COR-L47 (cell line): ENCODE measurements around the gene BPI.
"Not testable (repeated sequence)": the region's sequence is repeated elsewhere in the genome, so short reads cannot be mapped to it uniquely, and the experiment has no call there.

Source experiments
- DNase-seq: peaks from one replicate; lab custom pipeline; 2025; lab: John Stamatoyannopoulos, UW

BPI gene

DNA sequence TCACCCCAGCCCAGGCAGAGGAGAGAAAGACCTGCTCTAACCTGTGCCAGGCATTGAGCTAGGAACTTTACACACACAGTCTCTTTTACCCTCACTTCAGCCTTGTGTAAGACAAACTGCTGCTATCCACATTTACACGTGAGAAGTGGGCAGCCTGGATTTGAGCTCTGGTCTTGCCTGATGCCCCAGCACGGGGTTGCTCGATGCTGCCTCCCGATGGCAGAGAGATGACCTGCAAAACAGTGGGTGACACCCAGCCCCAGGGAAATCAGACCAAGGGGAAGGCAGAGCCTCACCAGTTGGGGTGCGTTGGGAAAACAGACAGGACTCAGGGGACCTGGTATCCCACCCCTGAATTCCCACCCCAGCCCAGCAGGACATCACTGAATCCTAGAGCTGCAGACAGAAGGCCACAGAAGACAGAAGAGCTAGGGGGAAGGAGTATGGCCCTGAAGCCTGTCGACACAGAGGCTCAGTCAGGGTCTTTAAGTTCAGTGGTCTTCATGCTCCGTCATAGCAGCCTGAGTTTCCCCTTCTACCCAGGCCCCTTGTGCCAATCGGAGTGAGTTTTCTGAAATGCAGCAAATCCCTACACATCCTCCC is 990 bp downstream of the BPI start:
- DNase-seq: no peak

DNA sequence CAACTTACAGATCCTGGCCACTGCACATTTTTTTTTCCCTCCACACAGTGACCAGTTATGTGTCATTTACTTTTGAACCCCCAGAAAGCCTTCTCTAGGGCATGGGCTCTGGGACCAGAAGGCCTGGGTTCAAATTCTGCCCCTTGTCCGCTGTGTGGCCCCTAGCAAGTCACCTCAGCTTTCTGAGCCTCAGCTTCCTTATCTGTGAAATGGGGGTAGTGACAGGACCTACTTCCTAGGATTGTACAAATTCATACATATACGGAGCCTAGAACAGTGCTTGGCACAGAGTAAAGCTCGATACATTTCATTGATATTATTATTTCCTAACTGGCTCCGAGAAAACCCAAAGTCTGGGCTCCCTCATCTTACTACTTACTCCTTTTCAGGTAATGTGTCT is 1.6 kb downstream of the BPI start:
- DNase-seq: no peak

DNA sequence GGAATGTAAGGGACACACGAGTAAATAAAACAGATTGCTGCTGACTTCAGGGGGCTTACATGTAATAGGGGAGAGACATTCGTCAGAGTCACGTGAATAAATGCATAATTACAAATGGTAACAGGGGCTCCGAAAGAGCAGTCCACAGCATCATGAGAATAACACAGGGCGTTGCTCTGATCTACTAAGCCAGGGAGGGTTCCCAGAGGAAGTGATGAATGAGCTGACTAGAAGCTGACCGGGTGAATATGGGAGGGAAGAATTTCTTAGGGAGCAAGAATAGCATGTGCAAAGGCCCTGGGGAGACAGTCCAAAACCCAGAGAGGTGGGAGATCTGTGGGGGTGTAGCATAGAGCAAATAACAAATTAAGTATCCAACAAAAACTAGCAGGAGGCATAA is 2.4 kb downstream of the BPI start:
- no peak for DNase-seq

DNA sequence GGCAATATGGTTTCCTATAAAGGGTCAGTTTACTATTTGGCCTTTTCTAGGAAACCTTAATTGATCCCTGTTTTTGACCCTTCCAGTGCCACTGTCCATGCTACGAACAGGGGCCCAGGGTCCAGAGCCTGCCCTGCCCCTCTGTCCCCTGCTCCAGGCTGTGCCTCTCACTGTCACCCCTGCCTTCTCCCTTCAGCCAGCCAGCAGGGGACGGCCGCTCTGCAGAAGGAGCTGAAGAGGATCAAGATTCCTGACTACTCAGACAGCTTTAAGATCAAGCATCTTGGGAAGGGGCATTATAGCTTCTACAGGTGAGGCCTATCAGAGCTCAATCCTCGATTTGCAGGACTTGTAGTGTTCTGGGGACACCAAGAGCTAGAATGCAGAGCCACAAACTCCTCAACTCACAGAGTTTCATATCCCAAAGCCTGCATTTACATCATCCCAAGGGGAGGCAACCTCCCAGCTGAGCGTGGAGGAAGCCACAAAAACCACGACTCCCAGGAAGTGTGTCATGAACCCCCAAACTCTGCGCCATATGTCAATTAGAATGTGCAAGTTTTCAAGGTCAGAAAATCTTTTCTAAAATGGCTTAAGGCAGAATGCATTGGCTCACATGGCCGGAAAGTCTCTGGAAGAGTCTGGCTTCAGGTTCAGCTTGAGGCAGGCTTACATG is 3.6 kb downstream of the BPI start:
- DNase-seq: no peak

DNA sequence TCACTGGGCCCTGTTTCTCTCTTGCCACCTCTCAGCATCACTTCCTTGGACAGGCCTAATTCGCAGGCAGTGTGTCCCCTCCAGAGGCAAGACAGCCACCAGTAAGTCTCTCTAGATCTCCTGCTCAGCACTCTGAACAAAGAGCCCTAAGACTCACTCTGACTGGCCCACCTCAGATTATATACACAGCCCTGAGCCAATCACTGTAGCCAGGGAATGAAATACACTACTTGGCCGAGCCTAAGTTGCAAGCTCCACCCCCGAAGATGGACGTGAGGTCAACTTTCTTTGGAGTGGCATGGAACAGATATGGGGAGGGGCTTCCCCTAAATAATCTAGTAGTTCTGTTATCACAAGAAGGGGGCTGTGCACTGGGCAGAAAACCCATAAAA is 4.1 kb downstream of the BPI start:
- DNase-seq: no peak

DNA sequence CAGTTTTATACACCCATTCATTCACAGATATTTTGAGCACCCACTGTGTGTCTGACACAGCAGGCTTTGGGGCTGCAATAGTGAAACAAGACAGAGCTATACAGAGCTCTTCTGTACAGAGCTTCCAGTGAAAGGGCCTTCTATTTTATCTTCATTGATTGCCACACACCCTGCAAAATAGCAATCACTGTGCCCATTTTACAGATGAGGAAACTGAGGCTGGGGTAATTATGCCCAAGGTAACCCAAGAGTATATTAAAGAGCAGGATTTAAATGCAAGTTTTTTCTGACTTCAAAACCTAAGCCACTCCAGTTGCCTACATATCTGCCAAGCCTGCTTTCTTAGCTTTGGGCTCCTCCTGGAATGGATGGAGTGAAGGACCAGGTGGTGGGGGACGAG is 4.5 kb downstream of the BPI start:
- no peak for DNase-seq

DNA sequence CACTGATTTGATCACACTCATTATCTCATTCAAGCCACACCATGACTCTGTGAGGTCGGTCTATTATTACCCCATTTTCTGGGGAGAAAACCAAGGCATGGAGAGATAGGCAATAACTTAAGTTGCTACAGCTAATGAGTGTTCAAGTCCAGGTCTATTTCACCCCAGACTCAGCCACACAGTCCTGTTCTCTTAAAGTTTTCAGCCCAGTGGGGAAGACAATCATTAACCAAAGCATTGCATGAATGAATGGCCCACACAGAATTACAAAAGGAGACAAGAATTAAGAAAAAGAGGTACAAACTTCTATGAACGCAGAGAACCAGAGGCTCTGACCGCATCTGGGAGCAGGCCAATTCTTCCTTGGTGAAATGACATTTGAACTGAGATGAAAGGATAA is 7.1 kb downstream of the BPI start:
- DNase-seq: no peak

DNA sequence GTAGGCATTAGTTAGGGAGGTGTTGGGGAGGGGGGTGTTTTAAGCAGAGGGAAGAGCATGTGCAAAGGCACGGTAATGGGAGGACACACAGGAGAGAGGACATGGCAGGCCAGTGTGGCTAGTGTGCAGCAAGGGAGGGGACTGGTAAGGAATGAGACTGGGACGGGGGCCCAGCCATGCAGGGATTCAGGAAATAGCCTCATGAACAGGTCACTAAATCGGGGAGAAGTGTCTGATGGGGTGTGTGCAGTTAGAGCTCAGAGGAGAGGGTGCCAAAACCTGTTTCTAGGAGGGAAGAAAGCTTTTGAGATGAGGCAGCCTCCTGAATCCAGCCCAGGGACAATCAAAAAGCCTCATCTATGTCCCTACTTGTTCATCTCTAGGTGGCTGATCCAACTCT is 7.5 kb downstream of the BPI start:
- DNase-seq: no peak

DNA sequence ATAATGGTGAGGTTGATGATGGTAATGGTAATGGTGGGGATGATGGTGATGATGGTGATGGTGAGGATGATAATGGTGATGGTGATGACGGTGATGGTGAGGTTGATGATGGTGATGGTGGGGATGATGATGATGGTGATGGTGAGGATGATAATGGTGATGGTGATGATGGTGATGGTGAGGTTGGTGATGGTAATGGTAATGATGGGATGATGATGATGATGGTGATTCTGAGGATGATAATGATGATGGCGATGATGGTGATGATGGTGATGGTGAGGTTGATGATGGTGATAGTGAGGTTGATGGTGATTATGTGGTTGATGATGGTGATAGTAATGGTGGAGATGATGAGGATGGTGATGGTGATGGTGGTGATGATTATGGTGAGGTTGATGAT is 9.7 kb downstream of the BPI start:
- DNase-seq: no peak

DNA sequence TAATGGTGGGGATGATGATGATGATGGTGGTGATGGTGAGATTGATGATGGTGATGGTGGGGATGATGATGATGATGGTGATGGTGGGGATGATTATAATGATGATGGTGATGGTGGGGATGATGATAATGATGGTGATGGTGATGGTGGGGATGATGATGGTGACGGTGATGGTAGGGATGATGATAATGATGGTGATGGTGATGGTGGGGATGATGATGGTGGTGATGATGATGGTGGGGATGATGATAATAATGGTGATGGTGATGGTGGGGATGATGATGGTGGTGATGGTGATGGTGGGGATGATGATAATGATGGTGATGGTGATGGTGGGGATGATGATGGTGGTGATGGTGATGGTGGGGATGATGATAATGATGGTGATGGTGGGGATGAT is 10.4 kb downstream of the BPI start:
- DNase-seq: not testable (repeated sequence)

DNA sequence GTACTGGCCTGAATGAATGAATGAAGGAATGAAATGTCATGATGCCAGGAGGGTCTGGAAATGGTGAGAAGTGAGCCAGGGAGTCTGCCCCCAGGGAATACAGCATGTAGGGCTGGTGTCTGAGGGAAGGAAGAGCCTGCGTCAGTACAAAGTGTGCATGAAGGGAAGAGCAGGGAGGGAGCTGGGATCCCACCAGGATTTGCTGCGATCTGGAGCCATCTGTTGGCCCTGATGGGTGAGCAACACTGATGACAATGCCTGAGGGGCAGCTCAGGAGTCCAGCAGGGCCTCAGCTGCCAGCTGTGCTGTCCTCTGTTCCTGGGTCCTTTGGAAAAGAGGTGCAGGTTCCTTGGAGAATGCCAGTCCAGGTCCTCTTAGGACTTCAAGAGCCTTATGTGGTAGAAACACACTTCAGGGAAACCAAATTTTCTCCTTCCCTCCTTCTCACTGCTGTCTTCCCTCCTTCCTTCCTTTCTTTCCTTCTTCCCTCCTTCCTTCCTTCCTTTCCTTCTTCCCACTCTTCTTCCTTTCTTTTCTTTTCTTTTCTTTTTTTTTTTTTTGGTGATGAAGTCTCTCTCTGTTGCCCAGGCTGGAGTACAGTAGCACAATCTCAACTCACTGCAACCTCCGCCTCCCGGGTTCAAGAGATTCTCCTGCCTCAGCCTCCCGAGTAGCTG is 11.5 kb downstream of the BPI start:
- DNase-seq: no peak

DNA sequence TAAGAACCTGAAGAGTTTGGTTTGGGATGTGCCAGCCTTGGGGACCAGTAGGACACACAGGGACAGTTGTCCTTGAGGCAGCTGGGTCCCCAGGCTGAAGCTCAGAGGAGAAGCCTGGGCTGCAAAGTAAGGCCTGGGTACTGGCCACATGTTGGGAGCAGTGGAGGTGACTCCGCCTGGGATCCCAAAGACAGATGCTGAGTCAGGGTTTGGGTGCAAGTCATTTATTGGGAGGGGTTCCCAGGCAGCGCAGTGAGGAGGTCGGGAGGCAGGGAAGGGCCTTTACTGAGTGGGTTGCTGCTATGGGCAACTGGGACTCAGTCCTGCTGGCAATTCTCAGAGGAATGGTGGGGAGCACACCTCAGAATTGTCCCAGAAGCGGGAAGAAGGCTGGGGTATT is 12.4 kb downstream of the BPI start:
- no peak for DNase-seq

DNA sequence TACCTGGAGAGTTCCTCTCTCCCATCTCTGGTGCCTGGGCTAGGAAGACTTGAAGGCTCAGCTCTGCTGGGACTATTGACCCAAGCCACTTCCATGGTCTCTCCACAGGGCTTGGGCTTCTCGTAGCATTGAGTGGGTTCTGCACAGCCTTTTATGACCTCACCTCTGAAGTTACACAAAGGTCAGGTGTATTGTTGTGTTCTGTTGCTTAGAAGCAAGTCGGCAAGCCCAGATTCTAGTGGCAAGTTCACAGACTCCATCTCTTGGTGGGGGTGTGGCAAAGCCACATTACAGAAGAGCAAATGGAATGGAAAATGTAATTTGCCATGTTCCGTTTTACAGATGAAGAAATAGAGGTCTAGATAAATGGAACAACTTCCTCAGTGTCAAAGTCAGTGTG is 13.5 kb downstream of the BPI start:
- no peak for DNase-seq

DNA sequence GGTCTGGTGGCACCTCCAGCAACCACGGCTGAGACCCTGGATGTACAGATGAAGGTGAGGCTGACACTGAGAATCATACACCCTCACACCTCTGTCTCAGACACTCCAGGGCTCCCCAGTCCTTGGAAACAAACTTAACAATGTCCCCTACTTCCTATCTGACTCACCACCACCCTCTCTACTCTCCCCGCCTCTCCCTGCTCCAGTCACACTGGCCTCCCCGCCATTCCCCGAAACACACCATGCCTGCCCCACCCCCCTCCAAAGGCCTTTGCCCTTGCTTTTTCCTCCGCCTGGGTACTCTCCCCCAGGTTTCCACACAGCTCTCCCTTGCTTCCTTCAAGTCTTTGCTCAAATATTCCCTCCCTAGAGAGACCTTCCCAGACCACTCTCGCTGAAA is 16.3 kb downstream of the BPI start:
- DNase-seq: no peak

DNA sequence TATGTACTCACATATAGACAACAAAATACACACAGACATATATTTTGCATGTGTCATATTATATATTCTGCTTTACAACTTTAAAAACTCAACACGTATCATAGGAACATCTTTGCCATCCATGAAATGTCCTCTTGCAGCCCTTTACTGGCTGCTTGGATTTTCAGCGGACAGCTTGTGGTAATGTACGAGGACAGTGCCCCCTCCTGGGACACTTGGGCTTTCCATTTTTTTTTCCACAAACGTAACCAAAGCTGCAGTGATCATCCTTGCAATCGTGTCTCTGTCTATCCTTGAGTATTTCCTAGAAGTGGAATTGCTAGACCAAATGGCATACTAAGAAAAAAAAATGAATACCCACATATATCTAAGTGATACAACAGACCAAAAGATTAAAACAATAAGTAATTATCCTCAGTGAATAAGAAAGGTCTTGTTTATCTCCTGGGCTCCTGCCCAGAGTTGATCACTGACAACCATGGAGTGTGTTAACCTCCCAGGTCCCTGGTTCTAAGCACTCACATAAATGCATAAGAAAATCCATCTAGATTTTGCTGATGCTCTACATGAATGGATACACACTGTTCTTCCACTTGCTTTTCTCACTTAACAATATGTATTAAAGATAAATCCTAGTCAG is 18.1 kb downstream of the BPI start:
- peak; percentile 11 for DNase-seq

DNA sequence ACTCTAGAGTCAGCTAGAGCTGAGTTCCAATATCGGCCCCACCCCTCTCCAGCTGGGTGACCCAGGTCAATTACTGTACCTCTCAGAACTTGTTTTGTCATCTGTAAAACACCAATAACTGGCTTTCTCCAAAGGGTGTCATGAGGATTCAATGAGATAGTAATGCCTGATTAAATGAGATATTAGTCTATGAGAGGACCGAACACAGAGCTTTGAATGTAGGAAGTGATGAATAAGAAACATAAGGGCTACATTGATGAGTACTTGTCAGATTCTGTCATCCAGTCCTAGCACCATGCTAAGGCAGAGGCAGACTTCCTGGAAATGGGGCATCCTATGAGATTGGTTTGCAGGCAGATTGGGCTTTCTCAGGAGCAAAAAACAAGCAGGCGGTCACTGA is 20.2 kb downstream of the BPI start:
- no peak for DNase-seq

DNA sequence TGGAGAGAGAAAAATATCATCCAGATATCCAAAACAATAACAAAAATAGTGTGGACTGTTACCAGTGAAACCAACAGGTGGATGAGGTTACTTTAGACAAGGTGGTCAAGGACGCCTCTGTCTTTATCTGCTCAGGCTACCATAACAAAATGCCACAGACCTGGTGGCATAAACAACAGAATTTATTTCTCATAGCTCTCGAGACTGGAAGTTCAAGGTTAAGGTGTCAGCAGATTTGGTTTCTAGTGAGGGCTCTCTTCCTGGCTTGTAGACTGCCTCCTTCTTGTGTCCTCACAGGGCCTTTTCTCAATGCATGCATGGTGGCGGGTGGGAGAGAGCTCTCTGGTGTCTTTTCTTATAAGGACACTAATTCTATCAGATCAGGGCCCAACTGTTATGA is 21.2 kb downstream of the BPI start:
- DNase-seq: no peak

DNA sequence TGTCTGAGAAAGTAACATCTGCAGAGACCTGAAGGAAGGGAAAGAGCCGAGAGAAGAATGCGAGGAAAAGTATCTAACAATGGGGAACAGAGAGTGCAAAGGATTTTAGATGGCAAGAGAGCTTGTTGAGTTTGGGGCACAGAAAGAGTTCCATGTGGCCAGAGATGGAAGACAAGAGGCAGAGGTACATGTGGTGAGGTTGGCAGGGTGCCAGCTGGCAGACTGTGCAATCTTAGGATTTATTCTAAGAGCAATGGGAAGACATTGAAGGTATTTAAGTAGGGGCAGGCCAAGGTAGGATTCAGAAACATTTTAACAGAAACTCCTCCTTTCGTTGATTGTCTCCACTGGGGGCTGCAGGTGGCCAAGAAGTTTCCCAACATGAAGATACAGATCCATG is 21.9 kb downstream of the BPI start:
- no peak for DNase-seq

DNA sequence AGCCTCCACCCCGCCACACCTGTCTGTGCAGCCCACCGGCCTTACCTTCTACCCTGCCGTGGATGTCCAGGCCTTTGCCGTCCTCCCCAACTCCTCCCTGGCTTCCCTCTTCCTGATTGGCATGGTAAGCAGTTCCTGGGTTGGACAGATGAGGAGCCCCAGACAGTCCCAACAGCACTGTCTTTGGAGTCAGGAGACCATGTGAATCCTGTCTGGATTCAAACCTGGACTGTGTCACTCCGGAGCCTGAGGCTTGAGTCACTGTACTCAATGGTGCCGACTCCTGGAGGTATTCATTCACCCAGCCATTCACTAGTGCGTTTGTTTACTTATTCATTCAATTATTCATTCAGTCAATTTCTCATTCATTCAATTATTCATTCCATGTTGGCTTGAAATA is 22.4 kb downstream of the BPI start:
- DNase-seq: no peak

DNA sequence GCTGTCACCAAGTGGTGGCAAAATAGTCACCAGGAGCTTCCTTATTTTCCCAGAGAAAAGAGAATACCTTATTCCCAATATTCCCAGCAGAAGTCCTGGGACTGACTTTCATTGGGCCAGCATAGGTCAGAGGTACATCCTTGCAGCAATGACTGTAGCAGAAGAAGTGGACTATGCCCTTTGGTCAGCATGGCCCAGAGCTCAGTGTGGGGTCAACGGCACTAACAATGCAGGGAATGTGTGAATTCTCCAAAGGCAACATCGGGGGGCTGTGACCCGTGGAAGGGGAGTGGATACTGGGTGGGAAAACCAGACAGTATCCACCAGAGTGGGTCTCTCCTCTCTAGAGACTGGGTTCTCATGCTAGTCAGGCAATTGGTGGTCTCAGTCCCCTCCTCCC is 26.7 kb downstream of the BPI start:
- DNase-seq: no peak

DNA sequence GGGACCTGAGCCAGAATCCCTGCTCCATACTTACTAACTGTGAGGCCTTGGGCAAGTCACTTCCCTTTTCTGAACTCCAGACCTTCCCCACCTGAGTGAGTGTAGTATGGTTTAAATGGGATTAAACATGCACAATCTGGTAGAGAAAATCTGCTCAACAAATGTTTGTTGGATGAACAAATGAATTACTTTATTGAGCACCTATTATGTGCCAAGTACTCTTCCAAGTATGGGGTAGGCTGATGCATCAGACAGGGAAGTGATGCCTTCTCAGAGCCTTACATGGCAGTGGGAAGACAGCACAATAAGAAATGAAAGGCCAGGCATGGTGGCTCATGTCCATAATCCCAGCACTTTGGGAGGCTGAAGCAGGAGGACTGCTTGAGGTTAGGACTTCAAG is 27.3 kb downstream of the BPI start:
- no peak for DNase-seq

DNA sequence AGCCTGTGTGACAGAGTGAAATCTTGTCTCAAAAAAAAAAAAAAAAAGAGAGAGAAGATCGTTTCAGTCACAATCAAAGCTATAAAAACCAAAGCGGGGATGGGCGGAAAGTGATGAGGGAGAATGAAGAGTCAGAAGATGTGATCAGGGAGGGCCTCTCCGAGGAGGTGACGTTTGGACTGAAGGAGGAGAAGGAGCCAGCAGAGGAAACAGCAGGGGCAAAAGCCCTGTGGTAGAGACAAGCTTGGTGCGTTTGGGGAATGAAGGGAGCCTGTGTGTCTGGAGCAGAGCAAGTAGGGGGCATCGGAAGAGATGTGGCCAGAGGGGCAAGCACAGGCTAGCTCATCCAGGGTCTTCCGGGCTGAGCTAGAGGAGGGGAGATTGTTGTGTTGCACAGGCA is 27.9 kb downstream of the BPI start:
- DNase-seq: no peak

DNA sequence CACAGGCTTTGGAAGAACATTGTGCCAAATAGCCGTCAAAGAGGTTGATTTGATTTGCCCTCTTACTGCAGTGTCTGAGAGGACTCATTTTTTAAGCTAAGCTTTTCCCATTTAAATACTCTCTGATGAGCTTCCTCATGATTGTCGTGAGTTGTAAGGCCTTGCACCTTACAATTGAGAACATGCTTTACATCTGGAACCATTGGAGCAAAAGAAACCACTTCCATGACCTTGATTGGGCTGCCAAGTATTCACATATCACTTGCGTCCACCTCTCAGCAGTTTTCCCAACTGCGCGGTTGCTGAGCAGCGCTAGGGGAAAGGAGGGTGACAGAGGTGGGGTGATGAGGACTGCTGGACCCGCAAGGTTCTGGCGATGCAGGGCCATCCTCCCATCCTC is 30.1 kb downstream of the BPI start:
- no peak for DNase-seq
